NAMALWA (cell line): Measurements from ENCODE around the gene BORCS5.
"Not testable (repeated sequence)": the region's sequence is repeated elsewhere in the genome, so short reads cannot be mapped to it uniquely, and the experiment has no call there.

Experiments used
- DNase-seq: peaks from one replicate; pipeline ENCODE4 v3.0.0-alpha.2; 2015; ENCODE audit warnings: low spot score

Gene BORCS5

DNA sequence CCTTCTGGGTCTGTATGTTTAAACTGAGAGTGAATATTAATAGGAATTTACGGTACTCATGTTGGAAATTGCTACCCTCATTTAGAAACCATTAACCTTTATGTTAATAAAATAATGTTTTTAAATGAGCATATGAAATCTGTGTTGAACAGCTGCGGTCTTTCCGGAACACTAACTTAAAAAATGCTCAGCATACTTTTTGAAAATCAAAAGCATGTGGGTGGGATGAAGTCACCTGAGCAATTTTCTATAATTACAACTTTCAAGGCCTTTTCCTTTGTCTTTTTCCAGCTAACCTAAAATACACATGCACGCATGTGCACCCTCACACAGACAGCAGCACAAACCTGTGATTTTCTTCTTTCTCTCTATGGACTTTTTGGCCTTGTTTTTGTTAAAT, 39.8 kb downstream of the BORCS5 start:
- DNase-seq, result no peak

DNA sequence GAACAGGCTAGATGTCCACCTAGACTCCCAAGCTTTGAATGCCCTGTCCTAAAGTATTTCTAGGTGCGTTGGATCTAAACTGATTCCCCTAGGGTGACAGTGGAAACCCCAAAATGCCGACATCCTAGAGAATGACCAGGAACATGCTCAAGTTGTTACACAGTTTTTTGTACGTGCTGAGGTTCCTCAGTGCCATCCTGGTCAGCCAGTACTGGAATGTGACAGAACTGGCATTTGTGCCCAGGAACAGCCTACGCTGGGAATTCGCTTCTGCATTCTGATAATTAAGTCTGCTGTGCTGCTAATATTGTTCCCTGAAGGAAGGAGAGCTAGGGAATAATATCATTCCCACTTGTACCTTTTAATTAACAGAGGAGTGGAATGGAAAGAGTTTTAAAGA, 40.3 kb downstream of the BORCS5 start:
- DNase-seq, result no peak

DNA sequence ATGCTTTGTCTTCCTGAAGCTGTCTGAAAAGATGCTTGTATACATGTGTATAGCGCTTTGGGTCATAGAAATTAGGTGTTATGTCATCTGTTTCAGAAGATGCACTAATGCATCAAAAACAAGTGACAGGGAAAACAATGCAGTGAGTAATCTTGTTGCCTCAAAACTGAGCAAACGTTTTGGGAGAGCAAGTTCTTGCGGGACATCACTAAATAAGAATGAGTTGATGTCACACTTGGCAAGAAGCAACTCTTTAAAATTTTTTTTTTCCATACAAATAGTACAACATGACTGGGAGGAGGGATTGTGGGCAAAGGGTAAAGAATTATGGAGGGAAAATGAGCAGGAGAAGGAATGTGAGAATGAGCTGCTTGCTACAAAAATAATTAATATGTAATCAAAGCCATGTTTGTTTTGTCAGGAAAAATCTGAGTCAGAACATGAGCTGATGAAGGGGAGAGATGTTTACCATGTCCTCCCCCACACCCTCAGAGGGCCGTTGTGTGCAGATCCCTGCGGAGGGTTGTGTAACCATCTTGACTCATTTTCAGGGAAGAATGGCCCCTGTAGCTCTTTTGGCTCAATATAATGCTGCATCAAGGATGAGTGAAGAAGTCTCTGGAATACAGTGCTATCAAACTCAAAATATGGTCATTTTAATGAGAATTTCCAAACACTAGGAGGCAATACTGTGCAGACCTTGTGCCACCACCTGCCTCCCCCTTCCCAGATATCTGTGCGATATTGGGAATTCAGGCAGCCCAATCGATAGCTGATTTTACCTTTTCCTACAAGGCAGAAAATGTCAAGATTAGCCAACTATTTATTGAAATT, 41.4 kb downstream of the BORCS5 start:
- no peak for DNase-seq

DNA sequence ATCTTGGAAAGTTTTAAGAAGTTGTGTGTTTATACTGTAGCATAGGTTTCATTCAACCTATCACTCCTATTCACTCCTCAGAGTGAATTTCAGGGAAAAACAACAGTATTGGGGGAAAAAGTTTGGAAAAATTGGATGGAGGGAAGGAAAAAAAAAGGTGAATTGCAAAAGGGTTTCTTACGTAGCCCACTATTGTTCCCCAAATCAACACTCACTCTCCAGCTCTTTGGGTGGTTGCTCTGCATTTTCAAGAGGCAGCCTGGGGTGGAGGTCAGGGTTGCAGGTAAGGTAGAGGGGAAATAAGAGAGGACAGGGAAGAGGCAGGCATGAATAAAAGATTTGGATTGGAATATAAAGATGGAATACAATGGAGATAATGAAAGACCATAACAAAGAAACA, 42.3 kb downstream of the BORCS5 start:
- no peak for DNase-seq

DNA sequence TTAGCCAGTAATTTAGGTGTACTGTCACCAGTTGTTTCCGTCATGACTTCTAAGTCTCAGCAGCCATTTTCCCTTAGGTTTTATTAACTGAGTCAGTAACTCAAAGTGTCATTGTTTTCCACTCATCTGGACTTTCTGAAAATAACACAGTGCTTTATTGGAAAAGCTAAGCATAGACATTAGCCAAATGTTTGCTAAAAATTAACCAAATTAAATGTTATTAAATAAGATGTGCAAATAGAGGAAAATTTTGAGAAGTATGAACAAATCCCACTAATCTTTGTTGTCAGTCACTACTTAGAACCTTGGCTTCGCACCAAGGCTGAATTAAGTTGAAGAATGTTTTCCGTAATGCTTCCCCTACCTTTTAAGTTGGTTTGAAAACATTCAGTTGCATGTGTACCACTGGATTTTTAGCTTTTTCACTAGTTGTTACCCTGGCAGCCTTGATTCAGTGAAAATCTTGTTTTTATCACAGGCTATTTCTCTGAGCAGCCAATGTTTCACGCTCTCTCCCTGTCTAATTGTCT, 43.0 kb downstream of the BORCS5 start:
- DNase-seq, result no peak

DNA sequence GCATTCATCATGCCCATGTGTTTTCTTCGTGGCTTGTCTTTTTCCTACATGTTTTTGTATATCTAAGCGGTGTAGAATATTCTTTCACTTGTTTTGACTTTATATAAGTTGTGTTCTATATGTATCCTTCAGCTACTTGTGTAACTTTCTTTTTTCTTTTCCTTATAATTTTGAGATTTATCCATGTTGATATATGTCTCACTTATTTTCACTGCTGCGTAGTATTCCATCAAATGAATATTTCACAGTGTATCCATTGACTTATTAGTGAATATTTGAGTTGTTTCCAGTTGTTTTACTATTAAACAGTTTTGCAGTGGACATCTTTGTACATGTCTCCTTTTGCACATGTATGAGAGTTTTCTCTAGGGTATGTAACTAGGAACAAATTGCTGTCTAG, 43.9 kb downstream of the BORCS5 start:
- no peak for DNase-seq

DNA sequence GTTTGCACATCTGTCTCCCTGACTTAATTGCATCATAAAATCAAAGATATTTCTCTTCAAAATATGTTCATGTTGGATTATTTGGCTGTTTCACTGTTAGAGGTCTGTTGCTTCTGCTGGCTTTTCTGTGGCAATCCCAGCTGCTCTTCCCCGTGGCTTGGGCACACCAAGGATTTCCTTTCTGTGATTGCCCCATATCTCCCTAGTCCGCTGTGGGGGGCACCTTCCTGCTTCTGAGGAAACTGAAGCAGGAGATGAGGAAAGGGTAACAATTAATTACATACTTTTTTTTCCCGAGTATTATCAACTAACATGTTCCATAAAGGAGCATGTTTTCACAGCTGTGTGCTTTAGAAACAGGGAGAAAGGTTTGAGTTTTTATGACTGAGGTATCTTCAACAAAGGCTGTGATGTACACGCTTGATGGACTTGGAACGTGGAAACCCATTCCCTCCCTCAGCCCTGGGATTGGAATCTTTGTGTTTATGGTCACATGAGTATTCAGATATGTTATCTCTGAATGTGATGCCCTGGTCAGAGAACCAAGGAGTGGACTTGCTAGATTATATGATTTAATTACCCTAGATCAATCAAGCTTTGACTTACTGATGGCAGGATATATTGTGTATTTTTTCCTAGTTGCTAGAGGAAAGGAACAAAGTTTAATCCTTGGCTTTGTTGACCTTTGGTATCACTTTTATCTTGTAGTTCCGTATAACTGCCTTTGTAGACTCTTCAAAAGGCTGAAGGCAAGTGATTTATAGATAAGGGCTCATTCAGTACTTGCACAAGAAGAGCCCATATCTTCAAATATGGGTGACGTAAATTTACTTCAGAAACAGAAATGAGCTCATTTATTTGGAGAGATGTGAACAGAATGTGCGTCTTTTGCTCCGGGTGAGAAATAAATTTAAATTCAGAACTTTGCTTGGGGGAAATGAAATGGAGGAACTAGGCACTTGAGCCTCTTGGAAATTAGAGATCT, 46.7 kb downstream of the BORCS5 start:
- DNase-seq, result no peak

DNA sequence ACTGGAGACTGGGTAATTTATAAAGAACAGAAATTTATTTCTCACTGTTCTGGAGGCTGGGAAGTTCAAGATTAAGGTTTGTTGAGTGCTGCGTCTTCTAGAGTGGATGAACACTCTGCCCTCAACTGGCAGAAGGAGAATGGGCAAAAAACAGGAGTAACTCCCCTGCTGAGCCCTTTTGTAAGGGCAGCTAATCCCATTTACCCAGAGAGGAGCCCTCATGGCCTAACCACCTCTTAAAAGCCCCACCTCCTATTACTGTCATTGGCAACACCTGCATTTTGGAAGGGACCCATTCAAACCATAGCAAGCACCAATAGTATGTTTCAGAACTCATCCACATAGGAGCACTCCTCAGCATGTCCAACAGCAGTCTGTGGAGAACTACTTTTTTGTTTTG, 47.4 kb downstream of the BORCS5 start:
- DNase-seq, result no peak

DNA sequence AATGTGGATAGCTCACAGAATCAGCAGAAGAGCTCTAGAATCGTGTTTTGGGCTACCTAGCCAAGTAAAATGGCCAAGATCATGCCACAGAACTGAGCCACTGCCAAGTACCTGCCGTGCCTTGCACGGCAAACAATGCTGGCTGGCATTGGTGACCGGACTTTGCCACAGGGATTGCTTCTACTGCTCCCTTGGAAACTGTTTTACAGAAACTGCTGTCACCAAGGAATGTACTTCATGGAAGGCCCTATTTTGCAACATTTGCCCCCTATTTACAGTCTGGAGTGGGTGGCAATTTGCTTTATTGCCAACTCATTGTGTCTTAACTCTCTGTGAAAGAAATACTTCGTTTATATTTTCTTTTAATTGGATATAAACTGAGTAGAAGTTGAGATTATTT, 49.0 kb downstream of the BORCS5 start:
- no peak for DNase-seq

DNA sequence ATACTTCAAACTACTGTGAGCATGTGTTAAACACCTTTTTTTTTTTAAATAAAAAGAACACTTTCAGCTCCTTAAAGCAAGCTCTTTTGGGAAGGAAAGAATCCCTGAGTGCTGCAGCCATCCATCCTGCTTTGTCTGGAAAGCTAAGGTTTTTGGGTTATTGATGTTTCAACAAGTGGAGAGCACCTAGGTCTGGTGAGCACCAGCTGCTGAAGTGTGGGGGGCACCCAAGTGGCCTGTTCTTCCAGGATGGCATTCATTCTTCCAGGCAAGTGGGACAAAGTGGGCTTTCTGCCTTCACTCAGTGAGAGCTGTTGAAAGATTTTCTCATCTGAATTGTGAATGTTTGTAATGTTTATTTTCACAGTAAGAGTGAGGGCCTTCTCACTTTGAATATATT, 49.9 kb downstream of the BORCS5 start:
- no peak for DNase-seq

DNA sequence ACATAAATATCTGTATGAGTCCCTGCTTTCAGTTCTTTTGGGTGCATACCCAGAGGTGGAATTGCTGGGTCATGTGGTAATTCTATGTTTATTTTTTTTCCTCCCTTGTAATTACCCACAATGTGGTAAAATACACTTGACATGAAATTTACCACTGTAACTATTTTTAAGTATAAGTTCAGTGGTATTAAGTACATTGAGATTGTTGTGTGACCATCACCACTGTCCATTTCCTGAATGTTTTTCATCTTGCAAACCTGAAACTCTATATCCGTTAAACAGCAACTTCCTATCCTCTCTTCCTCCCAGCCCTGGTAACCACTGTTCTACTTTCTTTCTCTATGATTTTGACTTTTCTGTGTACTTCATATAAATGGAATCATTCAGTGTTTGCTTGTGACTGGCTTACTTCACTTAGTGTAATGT, 51.4 kb downstream of the BORCS5 start:
- DNase-seq, result no peak

DNA sequence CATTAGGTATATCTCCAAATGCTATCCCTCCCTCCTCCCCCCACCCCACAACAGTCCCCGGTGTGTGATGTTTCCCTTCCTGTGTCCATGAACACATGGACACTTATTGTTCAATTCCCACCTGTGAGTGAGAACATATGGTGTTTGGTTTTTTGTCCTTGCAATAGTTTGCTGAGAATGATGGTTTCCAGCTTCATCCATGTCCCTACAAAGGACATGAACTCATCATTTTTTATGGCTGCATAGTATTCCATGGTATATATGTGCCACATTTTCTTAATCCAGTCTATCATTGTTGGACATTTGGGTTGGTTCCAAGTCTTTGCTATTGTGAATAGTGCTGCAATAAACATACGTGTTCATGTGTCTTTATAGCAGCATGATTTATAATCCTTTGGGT, 52.5 kb downstream of the BORCS5 start:
- DNase-seq, result not testable (repeated sequence)

DNA sequence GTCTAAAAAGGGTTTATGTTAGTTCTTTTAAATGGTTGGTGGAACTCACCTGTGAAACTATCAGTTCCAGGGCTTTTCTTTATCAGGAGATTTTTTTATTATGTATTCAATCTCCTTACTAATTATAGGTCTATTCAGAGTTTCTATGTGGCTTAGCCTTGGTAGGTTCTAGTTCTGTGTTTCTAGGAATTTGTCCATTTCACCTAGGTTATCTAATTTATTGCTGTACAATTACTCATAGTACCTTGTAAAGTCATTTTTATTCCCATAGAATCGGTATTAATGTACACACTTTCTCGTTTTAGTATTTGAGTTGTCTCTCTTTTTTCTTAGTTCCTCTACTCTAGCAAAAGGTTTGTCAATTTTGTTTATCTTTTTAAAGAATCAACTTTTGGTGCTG, 59.0 kb downstream of the BORCS5 start:
- no peak for DNase-seq

DNA sequence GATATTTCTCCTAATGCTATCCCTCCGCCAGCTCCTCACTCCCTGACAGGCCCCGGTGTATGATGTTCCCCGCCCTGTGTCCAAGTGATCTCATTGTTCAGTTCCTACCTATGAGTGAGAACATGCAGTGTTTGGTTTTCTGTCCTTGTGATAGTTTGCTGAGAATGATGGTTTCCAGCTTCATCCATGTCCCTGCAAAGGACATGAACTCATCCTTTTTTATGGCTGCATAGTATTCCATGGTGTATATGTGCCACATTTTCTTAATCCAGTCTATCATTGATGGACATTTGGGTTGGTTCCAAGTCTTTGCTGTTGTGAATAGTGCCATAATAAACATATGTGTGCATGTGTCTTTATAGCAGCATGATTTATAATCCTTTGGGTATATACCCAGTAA, 62.3 kb downstream of the BORCS5 start:
- DNase-seq, result not testable (repeated sequence)

DNA sequence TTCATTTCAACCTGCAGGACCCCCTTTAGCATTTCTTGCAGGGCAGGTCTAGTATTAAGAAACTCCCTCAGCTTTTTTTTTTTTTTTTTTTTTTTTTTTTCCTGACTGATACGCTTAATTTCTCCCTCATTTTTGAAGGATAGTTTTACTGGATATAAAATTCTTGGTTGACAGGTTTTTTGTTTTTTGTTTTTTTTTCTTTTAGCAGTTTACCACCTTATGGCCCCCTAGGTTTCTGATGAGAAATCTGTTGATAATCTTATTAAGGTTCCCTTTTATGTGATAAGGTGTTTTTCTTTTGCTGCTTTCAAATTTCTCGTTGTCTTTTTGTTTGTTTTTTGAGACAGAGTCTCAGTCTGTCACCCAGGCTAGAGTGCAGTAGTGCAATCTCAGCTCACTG, 66.5 kb downstream of the BORCS5 start:
- no peak for DNase-seq

DNA sequence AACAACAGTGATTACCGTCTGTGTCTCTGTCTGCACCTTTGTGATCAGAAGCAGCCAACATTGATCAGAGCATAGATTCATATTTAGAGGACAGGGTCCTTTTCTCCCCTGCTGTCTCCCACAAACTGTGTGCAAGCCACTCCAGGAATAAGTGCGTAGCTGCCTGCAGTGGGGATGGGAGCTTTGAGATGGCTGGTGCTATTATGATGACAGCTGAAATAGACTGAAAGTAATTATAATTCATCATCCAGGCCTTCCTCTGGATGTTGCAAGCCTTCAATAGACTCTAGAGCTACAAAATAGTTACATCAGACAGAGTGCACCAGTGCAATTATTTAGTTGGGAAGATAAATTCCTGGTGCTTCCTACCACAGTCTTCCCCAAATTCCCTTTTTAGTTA, 68.1 kb downstream of the BORCS5 start:
- no peak for DNase-seq

DNA sequence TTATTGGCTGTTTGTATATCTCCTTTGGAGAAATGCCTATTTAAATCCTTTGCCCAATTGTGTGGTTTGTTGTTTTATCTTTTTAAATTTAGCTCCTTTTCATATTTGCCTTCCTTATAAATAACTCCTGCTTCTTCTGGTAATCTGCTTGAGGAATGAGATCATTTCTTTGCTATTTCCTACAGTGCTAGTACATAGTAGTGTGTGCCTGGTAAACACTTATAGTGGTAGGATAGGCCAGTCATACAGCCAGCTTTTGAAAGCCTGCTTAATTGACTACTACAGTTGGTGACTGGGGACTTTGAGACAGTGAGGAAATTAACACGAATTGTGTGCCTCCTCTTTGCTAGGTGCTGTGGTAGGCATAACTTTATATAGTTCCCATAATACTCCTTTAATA, 68.7 kb downstream of the BORCS5 start:
- no peak for DNase-seq

DNA sequence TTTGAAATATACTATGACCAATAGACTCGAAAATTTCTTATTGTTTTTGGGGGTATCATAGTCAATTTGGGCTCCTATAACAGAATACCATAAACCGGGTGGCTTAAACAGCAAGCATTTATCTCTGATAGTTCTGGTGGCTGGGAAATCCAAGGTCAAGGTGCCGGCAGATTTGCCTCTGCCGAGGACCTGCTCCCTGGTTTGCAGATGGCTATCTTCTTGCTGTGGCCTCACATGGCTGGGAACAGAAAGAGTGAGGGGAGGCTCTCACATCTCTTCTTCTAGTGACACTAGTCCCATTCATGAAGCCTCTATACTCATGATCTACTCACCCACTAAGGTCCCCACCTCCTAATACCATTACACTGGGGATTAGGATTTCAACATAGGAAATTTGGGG, 70.7 kb downstream of the BORCS5 start:
- DNase-seq, result no peak

DNA sequence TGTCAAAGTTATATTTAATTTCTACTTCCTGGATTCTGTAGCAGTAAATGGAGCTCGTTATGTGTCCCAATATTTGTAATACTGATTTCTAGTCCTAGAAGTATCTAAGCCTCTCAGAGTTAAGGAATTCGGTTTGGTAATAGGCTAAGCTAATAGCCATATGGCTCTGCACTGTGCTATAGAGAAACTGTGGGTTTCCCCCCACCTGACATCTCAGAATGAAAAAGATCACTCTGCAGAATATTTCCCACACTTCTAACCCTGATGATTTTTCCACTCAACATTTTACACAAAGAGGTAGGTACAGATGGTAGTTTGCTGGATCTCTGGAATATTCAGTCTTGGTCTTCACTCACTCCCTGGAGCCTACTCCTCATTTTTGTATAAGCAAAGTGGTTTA, 71.2 kb downstream of the BORCS5 start:
- DNase-seq, result no peak

DNA sequence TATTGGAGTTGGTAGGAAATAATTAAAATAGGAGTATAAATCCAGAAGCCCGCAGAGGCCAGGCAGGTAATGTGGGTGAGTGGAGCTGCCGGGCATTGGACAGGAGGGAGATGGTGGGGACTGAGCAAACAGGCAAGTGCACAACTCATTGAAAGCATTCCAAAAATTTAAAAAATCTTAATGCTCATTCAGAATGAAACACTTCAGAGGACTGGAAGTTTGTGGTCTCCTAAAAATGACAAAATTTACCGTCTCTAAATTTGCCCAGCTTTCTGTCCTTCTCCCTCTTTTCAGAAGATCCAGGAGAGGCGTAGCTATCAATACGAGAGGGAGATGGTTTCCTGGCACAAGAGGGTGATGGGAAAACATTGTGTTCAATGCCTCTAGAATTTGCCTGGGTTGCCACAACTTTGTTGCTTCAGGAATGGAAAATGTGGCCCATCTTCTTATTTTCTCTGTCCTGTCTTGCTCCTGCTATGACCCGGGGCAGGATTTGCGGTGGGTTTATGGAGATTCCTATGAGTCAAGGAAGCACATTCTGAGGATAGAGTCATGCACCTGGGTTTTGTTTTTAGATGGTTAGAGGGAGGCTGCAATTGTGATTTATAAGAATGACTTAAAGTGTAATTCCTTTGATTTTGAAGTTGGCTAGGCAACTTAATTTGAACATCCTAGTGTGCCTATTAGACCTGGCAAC, 72.2 kb downstream of the BORCS5 start:
- DNase-seq, result no peak

DNA sequence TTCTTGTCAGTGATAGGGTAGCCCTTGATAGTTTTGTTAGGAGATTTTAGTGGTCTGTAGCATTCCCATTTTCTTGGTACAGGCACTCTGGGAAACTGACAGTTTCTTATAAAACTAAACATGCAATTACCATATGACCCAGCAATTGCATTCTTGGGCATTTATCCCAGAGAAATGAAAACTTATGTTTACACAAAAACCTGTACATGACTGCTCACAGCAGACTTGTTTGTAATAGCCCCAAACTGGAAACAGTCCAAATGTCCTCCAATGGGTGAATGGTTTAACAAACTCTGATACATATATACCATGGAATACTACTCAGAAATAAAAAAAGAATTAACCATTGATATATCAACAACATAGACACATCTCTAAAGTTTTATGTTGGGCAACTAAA, 75.5 kb downstream of the BORCS5 start:
- DNase-seq, result no peak

DNA sequence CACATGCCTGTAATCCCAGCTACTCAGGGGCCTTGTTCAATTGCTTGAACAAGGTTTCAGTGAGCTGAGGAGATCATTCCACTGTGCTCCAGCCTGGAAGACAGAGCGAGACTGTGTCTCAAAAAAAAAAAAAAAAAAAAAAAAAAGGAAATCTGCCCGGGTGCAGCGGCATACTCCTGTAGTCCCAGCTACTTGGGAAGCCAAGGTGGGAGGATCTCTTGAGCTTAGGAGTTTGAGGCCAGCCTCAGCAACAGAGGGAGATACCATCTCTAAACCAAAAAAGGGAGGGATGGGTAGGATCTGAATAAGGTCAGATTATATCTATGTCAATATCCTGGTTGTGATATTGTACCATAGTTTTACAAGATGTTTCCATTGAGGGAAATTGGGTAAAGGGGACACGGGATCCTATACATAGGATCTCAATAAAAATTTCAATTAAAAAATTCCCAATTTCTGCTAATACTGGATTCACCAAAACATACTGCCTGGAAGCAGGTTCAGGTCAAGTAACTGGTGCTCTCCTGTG, 76.4 kb downstream of the BORCS5 start:
- DNase-seq, result no peak
